ENCODE data around the gene ZMAT2. TPM values are rescaled to one million over a fixed set of nuclear protein-coding genes. Genes with fewer than 3 reads are reported as not detected.
A peak's percentile ranks its signal among the peaks of the same experiment; 100 is the strongest.
"Not testable (repeated sequence)": the region's sequence is repeated elsewhere in the genome, so short reads cannot be mapped to it uniquely, and the experiment has no call there.

ZMAT2 gene
- polyA plus RNA-seq, 3 donors from 2014 or later, result 76.7 to 83.7 (median 78.3) TPM

DNA sequence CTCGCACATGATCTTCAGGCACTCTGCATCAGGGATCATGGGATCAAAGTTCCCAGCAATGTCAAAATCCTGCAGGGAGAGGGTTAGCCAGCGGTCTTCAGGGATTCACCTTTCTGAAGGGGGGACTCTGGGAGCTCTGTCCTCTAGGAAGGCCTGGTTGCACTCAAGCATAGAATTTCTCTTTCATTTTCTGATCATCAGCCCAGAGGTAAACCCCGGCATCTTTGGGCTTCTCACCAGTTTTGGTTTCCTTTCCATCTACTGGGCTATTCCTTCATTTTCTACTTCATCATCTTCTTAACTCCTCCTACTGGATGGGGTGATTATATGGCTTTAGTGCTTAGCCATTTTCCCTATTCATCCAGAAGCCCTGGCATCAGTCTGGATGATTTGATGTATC lies 22.3 kb upstream of the ZMAT2 start:
- Mint-ChIP-seq H3K4me1 (no peaks in the 10 kb centered on the region), H3K4me3 (no peak overlapping the region), H3K36me3 (peaks cover 6 to 53% (median 11%) of the 10 kb centered on the region in 3 donors)

DNA sequence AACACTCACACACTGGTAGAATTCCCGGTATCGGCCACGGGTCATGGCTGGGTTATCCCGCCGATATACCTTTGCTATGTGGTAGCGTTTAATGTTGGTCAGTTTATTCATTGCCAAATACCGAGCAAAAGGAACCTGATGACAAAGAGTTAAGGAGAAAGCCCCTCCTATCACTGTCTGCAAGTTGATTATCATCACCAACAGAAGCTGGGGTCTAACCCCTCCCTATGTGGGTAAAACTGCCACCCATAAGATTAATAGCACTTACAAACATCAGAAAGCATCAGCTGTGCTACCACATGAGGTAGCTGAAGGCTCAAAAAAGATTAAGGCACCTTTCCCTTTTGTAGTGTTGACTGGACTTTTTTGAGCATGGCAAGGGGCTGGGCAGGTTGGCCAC lies 21.3 kb upstream of the ZMAT2 start:
- Mint-ChIP-seq H3K9me3 (no peaks in the 10 kb centered on the region), H3K27ac (no peak overlapping the region), H3K4me1 (no peaks in the 10 kb centered on the region), H3K36me3 (peaks cover 8 to 50% (median 11%) of the 10 kb centered on the region in 3 donors), H3K4me3 (no peak overlapping the region), H3K27me3 (ENCODE audit: low read depth in 3 of 3) (no peaks in the 10 kb centered on the region)
- DNase-seq, result no peak

More for the DNA sequence above, 22.3 kb upstream of the ZMAT2 start:
- H3K9me3 Mint-ChIP-seq, result no peaks in the 10 kb centered on the region
- no peaks in the 10 kb centered on the region for H3K27me3 Mint-ChIP-seq (ENCODE audit: low read depth in 3 of 3)
- no peak for DNase-seq
- H3K27ac Mint-ChIP-seq, result no peak overlapping the region

DNA sequence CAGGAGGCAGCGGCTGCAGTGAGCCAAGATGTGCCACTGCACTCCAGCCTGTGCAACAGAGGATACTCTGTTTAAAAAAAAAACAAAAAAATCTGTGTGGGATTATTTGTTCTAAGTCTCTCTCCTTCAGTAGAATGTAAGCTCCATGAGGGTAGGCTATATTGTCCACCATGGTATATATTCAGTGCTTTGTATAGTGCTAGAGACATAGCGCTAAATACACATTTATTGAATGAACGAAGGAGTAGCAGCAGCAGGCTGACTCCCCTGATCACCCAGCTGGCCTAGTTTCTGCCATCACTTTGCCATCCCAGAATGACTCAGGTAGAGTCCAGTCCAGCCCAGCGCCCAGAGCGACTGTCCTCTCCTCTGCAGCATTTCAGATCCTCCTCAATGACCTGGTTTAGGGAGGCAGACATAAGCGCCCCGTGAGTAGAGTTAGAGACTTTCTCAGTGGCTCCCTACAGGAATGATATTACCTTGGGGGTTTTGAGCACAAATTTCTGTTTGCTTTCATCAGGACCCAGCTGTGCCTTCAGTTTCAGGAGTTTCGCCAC lies 9.8 kb upstream of the ZMAT2 start:
- Mint-ChIP-seq H3K27me3 (ENCODE audit: low read depth in 3 of 3) (peaks cover 1 to 2% (median 2%) of the 10 kb centered on the region in 3 donors), H3K27ac (peak overlapping the region; percentile 88 to 100 (median 98)), H3K4me1 (peaks cover 41 to 60% of the 10 kb centered on the region in 2 donors), H3K9me3 (no peaks in the 10 kb centered on the region), H3K4me3 (peak overlapping the region; percentile 91 to 100 (median 99)), H3K36me3 (peaks cover 4 to 12% (median 6%) of the 10 kb centered on the region in 3 donors)
- DNase-seq, result no peak

DNA sequence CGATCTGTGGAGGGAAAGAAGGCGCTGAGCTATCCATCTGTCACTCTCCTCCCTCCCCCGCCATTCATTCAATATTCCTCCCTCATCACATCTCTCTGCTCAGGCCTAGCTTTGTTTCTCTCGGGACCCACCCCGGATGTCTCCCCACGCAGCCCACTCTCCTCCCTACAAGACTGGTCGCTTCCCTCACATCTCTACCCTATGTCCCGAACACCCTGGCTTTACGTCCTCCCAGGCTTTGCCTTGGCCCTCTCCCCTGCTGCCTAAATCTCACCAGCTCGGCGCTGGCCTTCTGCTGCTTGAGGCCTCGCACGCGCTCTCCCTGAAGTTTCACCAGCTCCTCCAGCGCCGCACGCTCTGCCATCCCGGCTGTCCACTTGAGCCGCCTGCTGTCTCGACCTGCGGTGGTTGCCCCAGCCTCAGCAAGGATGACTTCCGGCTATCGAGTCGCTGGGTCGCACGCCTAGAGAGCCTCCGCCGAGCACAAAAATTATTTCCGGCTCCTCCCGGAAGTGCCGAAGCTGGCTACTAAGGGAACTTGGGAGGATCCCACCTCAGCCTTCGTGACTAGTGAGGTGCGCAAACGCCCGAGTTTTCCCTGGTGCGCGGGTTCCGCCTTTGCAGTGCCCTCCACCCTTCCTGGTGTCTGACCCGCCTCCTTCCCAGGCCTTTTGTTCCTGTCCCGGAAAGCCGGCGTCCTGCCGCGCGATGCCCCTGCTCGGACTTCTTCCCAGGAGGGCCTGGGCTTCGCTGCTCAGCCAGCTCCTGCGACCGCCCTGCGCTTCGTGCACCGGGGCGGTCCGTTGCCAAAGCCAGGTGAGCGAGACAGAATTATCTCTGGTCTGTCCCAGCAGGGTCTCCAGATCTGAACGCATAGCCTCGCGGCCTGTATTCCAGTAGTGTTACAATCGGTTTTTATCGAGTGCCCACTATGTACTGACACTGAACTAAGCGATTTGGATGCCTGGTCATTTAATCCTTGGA lies 9.0 kb upstream of the ZMAT2 start, which contains the start of the genes HARS1 and HARS2:
HARS1 (minus strand) TSS at position 430 of the 984 bp plus-strand sequence; CDS start at position 364, 66 bp downstream.
HARS2 (plus strand) TSS at position 515 of the 984 bp plus-strand sequence; CDS start at position 709, 194 bp downstream.
- H3K4me1 Mint-ChIP-seq, result peaks cover 42 to 60% of the 10 kb centered on the region in 2 donors
- peak within 1 kb of the TSS; percentile 88 to 100 (median 98) for H3K27ac Mint-ChIP-seq
- H3K36me3 Mint-ChIP-seq, result peaks cover 11 to 19% (median 12%) of the 10 kb centered on the region in 3 donors
- H3K9me3 Mint-ChIP-seq, result no peaks in the 10 kb centered on the region
- H3K27me3 Mint-ChIP-seq (ENCODE audit: low read depth in 3 of 3), result peaks cover 1 to 2% (median 2%) of the 10 kb centered on the region in 3 donors
- peak within 1 kb of the TSS; percentile 91 to 100 (median 99) for H3K4me3 Mint-ChIP-seq
- peak; percentile 81 to 86 (median 84) for DNase-seq

DNA sequence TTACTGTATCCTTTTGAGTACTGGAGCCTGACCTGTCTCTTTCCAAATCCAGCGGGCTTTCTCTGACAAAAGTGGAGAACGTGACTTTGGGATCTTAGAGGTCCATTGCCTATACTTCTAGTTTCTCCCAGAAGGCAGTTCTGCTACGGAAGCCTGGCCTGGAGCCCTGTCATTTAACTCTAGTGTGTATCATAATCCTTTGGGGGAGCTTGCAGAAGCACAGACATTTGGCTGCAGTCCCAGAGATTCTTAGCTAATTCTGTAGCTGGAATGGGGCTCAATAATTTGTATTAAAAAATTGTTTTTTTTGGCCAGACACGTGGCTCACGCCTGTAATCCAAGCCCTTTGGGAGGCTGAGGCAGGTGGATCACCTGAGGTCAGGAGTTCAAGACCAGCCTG lies 6.0 kb upstream of the ZMAT2 start:
- H3K36me3 Mint-ChIP-seq, result peaks cover 26 to 41% (median 28%) of the 10 kb centered on the region in 3 donors
- H3K4me1 Mint-ChIP-seq, result peaks cover 40 to 46% of the 10 kb centered on the region in 2 donors
- H3K27ac Mint-ChIP-seq, result no peak overlapping the region
- no peak for DNase-seq
- H3K4me3 Mint-ChIP-seq, result peak overlapping the region in 1 of 5 donors; percentile 5
- H3K9me3 Mint-ChIP-seq, result no peaks in the 10 kb centered on the region
- H3K27me3 Mint-ChIP-seq (ENCODE audit: low read depth in 3 of 3), result peaks cover 1 to 2% (median 2%) of the 10 kb centered on the region in 3 donors

DNA sequence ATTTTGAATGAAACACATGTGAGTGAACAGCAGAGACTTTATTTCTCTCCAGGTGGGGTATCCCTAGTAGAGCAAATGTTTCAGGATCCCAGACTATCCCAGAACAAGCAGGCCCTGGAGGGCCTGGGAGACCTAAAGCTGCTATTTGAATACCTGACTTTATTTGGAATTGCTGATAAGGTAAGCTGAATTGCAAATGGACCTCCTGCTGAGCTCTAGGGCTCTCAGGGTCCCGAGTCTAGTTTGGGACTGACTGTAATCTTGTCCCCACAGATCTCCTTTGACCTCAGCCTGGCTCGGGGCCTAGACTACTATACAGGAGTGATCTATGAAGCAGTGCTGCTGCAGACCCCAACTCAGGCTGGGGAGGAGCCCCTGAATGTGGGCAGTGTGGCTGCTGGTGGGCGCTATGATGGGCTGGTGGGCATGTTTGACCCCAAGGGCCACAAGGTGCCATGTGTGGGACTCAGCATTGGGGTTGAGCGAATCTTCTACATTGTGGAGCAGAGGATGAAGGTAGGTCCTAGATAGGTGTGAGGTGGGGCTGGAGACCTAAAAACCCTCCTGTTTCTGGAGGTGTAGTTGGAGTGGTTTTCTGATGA lies 3.3 kb upstream of the ZMAT2 start:
- peaks cover 2 to 5% (median 2%) of the 10 kb centered on the region in 3 donors for H3K27me3 Mint-ChIP-seq (ENCODE audit: low read depth in 3 of 3)
- no peaks in the 10 kb centered on the region for H3K9me3 Mint-ChIP-seq
- H3K4me3 Mint-ChIP-seq, result no peak overlapping the region
- H3K4me1 Mint-ChIP-seq, result peaks cover 39 to 44% of the 10 kb centered on the region in 2 donors
- no peak for DNase-seq
- peaks cover 32 to 51% (median 33%) of the 10 kb centered on the region in 3 donors for H3K36me3 Mint-ChIP-seq
- H3K27ac Mint-ChIP-seq, result peak overlapping the region in 3 of 6 donors; percentile 18 to 49 (median 30)

DNA sequence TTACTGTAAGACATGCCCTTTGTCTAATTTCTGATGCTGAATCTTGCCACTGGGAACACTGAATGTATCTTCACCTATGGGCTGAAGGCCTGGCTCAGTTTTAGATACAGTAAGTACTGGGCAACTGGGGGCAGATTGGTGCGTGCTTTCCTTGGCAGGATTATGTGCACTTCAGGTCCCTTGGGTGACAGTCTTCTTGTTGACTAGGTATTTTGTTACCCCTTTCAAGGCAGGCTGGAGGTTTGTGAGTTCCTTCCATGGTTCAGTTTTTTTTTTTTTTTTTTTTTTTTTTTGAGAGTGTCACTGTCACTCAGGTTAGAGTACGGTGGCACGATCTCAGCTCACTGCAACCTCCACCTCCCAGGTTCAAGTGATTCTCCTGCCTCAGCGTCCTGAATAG lies 7.6 kb downstream of the ZMAT2 start:
- no peak for DNase-seq
- Mint-ChIP-seq H3K9me3 (peaks cover 0 to 3% (median 0%) of the 10 kb centered on the region in 6 donors), H3K4me1 (peaks cover 22 to 23% of the 10 kb centered on the region in 2 donors), H3K27me3 (ENCODE audit: low read depth in 3 of 3) (peaks cover 11 to 20% (median 17%) of the 10 kb centered on the region in 3 donors), H3K36me3 (peaks cover 17 to 23% (median 21%) of the 10 kb centered on the region in 3 donors), H3K4me3 (no peak overlapping the region), H3K27ac (peak overlapping the region in 4 of 6 donors; percentile 26 to 69 (median 51))

DNA sequence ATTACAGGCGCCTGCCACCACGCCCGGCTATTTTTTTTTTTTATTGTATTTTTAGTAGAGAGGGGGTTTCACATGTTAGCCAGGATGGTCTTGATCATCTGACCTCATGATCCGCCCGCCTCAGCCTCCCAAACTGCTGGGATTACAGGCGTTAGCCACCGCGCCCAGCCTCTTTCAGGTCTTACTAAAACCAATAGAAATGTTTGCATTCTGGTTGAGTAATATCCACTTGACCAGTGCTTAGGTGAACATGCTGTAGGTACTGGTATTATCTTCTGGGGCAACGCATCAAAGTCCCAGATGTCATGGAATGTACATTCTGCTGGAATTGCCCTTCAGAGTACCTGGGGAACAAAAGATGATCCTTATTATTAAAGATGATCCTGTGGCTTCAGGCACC lies 8.5 kb downstream of the ZMAT2 start:
- Mint-ChIP-seq H3K36me3 (peaks cover 14 to 19% (median 19%) of the 10 kb centered on the region in 3 donors), H3K27ac (peak overlapping the region in 1 of 6 donors; percentile 100), H3K4me1 (peaks cover 25 to 29% of the 10 kb centered on the region in 2 donors), H3K27me3 (ENCODE audit: low read depth in 3 of 3) (peaks cover 11 to 20% (median 17%) of the 10 kb centered on the region in 3 donors), H3K4me3 (peak overlapping the region in 3 of 5 donors; percentile 97 to 99 (median 97))
- H3K9me3 Mint-ChIP-seq, DNase-seq: not testable (repeated sequence)

DNA sequence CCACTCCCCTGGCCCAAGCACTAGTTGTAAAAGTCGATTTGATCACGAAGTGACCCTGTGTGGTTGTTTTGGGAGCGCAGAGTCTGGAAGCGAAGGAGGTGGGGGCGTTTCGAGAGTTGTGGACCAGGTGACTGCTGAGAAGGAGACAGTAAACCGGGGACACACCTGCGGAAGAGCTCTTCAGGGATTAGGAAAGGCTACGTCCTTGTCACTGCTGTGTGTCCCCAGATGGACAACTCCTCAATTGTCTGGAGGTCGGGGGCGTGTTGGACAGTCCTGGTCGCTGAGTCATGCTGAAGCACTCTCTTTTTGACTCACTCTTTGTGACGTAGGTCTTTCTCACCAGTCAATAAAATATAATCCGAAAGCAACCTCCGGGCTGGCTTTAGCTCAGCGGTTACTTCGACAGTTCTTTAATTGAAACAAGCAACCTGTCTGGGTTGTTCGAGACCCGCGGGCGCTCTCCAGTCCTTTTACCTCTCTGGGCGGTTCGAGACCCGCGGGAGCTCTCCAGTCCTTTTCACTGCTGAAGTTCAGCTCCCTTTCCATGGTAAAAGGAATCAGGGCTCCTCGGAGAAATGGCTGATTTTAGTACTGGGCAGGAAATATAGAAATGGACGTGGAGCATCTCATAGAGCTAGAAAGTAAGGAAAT lies 10.8 kb downstream of the ZMAT2 start:
- H3K36me3 Mint-ChIP-seq, result peaks cover 2 to 3% (median 3%) of the 10 kb centered on the region in 3 donors
- peaks cover 25 to 29% of the 10 kb centered on the region in 2 donors for H3K4me1 Mint-ChIP-seq

DNA sequence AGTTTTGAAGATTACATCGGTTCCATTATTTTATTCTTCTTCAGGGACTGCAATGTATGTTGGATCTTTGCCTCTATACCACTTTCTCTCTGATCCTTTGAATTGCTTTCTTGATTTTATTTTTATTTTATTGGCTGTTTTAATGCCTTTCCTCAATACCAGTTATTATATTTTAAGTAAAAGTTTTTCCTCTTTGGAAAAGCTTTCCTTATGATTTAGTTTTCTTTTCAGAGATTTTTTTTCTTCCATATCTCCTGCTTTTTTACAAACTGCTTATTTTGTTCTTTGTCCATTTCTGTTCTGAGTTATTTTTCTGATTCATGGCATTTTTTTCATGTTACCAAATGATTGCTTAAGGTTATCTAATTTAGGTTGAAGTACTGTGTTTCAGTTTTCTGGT lies 11.5 kb downstream of the ZMAT2 start:
- Mint-ChIP-seq H3K36me3 (no peaks in the 10 kb centered on the region), H3K27me3 (ENCODE audit: low read depth in 3 of 3) (peaks cover 11 to 18% (median 17%) of the 10 kb centered on the region in 3 donors), H3K4me3 (peak overlapping the region; percentile 93 to 99 (median 97)), H3K4me1 (peaks cover 25 to 29% of the 10 kb centered on the region in 2 donors), H3K27ac (peak overlapping the region in 5 of 6 donors; percentile 38 to 100 (median 99)), H3K9me3 (peaks cover 0 to 3% (median 0%) of the 10 kb centered on the region in 6 donors)
- DNase-seq, result no peak

More for the DNA sequence above, 10.8 kb downstream of the ZMAT2 start:
- peaks cover 11 to 18% (median 17%) of the 10 kb centered on the region in 3 donors for H3K27me3 Mint-ChIP-seq (ENCODE audit: low read depth in 3 of 3)
- DNase-seq, result peak; percentile 94 to 96 (median 95)
- H3K9me3 Mint-ChIP-seq, result peaks cover 0 to 3% (median 0%) of the 10 kb centered on the region in 6 donors
- H3K4me3 Mint-ChIP-seq, result peak overlapping the region; percentile 93 to 99 (median 97)
- H3K27ac Mint-ChIP-seq, result peak overlapping the region; percentile 92 to 100 (median 99)

DNA sequence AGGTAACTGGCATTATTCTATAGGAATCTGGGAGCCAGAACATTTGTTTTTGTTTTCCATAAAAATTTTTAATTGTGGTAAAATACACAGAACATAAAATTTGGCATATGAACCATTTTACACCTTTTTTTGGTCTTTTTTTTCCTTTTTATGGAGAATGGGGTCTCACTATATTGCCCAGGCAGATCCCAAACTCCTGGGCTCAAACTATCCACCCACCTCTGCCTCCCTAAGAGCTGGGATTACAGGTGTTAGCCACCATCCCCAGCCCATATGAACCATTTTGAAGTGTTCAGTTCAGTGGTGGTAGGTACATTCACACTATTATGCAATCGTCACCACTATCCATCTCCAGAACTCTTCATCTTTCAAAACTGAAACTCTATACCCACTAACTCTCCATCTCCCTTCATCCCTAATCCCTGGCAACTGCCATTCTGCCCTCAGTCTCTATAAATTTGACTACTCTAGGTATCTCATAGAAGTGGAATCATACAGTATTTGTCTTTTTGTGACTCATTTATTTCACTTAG lies 13.4 kb downstream of the ZMAT2 start:
- Mint-ChIP-seq H3K9me3 (peaks cover 0 to 3% (median 0%) of the 10 kb centered on the region in 6 donors), H3K4me1 (peaks cover 25 to 29% of the 10 kb centered on the region in 2 donors), H3K27ac (no peak overlapping the region), H3K4me3 (peak overlapping the region in 1 of 5 donors; percentile 3), H3K36me3 (no peaks in the 10 kb centered on the region), H3K27me3 (ENCODE audit: low read depth in 3 of 3) (peaks cover 11 to 19% (median 18%) of the 10 kb centered on the region in 3 donors)
- DNase-seq, result no peak

DNA sequence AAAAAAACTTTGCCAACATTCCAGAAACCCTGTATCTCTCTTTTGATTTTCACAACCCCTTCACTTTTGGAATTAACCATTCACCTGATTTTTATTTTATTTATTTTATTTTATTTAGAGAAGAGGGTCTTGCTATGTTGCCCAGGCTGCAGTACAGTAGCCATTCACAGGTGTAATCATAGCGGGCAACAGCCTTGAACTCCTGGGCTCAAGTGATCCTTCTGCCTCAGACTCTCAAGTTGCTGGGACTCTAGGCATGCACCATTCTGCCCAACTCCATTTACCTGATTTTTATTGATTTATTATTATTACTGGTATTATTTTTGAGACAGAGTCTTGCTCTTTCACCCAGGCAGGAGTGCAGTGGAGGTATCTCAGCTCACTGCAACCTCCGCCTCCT lies 16.0 kb downstream of the ZMAT2 start:
- H3K27ac Mint-ChIP-seq, H3K4me3 Mint-ChIP-seq, H3K36me3 Mint-ChIP-seq, H3K9me3 Mint-ChIP-seq, DNase-seq: not testable (repeated sequence)
- peaks cover 11 to 15% of the 10 kb centered on the region in 2 donors for H3K4me1 Mint-ChIP-seq
- peaks cover 6 to 18% (median 6%) of the 10 kb centered on the region in 3 donors for H3K27me3 Mint-ChIP-seq (ENCODE audit: low read depth in 3 of 3)
